Uterus (tissue), 4 donors: Measurements from ENCODE around the gene ACTL10. TPM values are rescaled to one million over a fixed set of nuclear protein-coding genes. Genes with fewer than 3 reads are reported as not detected.

Experiments
- DNase-seq, 2 donors: peaks; one replicate each; pipeline ENCODE4 v3.0.0-alpha.2; 2019 to 2020
- H3K27ac ChIP-seq, 2 donors: fragments of 200-600 bp; sonication (generic); 1 replicate in 1 of 2; 2 replicates in 1 of 2; pipeline ENCODE4 v1.5.1; 2016 to 2018
- H3K27me3 ChIP-seq, 2 donors: fragments of 200-600 bp; sonication (generic); one replicate each; pipeline ENCODE4 v1.5.1; 2018 to 2019; ENCODE audit warnings: control low read depth in 1 of 2
- H3K36me3 ChIP-seq, 2 donors: fragments of 200-600 bp; sonication (generic); one replicate each; pipeline ENCODE4 v1.5.1; 2019; ENCODE audit warnings: control low read depth in 1 of 2
- H3K4me1 ChIP-seq, 2 donors: fragments of 200-600 bp; sonication (generic); one replicate each; pipeline ENCODE4 v1.5.1; 2018 to 2019; ENCODE audit warnings: control low read depth in 1 of 2
- H3K4me3 ChIP-seq, 2 donors: fragments of 200-600 bp; sonication (generic); 1 replicate in 1 of 2; 2 replicates in 1 of 2; pipeline ENCODE4 v1.5.1; 2018 to 2019; ENCODE audit warnings: mild to moderate bottlenecking in 1 of 2
- H3K9me3 ChIP-seq, 2 donors: fragments of 200-600 bp; sonication (generic); one replicate each; pipeline ENCODE4 v1.5.1; 2019; ENCODE audit warnings: control low read depth in 1 of 2
- POLR2A ChIP-seq, 2 donors: fragments of 450-650 bp; IDR thresholded peaks; one replicate each; pipeline ENCODE4 v1.6.1; 2016; ENCODE audit warnings: antibody characterized with exemption in 2 of 2, mild to moderate bottlenecking in 1 of 2, moderate library complexity in 1 of 2
- intact Hi-C: fragments of 100-400 bp; cut with DNase I; formaldehyde crosslinking; loops from one replicate; pipeline ENCODE4 v1.15.1; 2023; ENCODE audit warnings: low total_unique reads
- total RNA-seq, 4 donors: library from RNA; depleted of rRNA in 3 of 4; stranded (reverse); fragments of >200 nt in 3 of 4; gene quantifications; one replicate each; pipeline versions ENCODE4 v1.1.0 to v1.2.4, GENCODE V29; 2014 to 2023
- TF ChIP-seq, protein P1 (sequence below), 4 experiments: fragments of 200-600 bp in 2 of 4; fragments of 450-650 bp in 2 of 4; sonication (generic) in 2 of 4; IDR thresholded peaks; one replicate each; pipeline ENCODE4 v1.5.1; 2016 to 2019; ENCODE audit warnings: antibody characterized with exemption in 4 of 4, mild to moderate bottlenecking in 2 of 4, moderate library complexity in 1 of 4
- donor health status: DM: yes; HTN: yes; CAD: no.

The ACTL10 gene
- total RNA-seq, 4 donors from 2014 or later, result 1.4 to 4.4 (median 1.9) TPM; not detected in 1

DNA sequence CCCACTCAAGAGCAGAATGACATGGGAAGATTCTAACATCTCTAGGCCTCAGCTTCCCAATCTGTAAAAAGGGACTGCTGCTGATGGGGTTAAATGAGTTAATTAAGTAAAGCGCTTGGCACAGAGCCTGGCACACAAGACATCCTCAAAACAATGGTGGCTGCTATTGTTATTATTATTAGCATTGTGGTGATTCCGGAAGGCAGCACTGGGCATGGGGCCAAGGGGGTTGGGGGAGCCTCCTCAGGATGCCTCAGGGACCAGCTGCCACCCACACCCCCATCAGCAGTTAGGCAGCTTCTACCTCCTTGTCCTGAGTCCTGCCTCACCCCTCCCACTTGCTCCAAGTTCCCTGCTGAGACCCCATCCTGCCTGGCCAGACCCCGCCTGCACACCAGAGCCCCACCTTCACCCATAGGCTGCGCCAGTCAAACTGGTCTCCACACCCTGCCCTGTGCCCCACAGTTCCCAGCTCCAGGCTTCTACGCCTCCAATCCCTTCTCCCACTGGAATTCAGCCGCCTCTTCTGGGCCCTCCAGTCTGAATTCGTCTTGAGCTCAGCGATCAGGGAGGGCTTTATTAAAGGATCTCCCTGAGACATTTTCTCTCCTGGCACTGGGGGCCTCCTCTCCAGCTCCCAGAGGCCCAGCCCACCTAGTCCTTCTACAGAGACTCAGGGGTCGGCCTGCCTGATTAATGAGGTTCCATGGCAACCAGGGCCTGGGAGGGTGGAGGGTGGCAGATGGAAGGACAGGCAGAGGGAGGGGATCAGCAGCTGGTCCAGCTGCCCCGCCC is 18.0 kb downstream of the ACTL10 start:
- Histone ChIP-seq H3K36me3 (no peaks in the 10 kb centered on the region), H3K4me3 (no peak overlapping the region), H3K27ac (no peak overlapping the region), H3K4me1 (peaks cover 0 to 8% of the 10 kb centered on the region in 2 donors), H3K27me3 (no peaks in the 10 kb centered on the region), H3K9me3 (no peaks in the 10 kb centered on the region)
- no peak for TF ChIP-seq POLR2A (IDR thresholded peaks at IDR 0.05)
- TF ChIP-seq, protein P1, sequence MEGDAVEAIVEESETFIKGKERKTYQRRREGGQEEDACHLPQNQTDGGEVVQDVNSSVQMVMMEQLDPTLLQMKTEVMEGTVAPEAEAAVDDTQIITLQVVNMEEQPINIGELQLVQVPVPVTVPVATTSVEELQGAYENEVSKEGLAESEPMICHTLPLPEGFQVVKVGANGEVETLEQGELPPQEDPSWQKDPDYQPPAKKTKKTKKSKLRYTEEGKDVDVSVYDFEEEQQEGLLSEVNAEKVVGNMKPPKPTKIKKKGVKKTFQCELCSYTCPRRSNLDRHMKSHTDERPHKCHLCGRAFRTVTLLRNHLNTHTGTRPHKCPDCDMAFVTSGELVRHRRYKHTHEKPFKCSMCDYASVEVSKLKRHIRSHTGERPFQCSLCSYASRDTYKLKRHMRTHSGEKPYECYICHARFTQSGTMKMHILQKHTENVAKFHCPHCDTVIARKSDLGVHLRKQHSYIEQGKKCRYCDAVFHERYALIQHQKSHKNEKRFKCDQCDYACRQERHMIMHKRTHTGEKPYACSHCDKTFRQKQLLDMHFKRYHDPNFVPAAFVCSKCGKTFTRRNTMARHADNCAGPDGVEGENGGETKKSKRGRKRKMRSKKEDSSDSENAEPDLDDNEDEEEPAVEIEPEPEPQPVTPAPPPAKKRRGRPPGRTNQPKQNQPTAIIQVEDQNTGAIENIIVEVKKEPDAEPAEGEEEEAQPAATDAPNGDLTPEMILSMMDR (IDR thresholded peaks at IDR 0.05), result no peak
- intact Hi-C loops, result no loop called here
- peak in 1 of 2 donors; percentile 25 for DNase-seq

DNA sequence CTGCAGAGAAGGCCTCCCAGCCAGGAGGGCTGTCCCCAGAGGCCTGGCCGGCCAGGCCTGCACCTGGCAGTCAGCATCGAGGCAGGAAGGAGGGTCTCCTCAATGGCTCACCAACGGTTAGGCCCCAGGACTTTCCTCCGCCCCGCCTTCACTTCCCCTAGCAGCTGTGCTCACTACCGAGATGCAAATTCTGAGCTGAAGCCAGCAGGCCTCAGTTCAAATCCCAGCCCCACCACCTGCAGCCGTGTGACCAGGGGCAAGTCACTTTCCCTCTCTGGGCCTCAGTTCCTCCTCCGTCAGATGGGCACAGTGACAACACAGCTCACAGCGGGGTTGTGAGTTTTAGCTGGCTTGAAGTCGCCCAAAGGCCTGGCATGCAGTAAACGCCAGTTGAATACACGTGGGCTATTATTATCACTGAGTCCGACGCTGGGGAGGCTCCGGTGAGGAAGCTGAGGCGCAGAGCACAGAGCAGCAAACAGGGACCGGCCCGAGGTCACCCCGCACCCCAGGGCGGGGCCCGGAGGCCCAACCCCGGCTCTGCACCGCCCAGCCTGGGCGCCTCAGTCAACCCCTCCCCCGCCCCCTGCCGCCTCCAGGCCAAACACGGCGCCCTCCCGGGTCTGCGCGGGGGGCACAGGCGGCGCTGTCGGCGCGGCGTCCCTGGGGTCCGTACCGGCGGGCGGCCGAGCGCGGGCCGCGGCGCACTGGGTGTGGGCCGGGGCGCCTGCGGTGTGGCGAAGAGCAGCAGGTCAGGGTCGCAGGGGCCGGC is 18.8 kb downstream of the ACTL10 start:
- no peaks in the 10 kb centered on the region for H3K9me3 ChIP-seq
- DNase-seq, result peak in 1 of 2 donors; percentile 16
- H3K4me1 ChIP-seq, result peaks cover 0 to 8% of the 10 kb centered on the region in 2 donors
- no peaks in the 10 kb centered on the region for H3K27me3 ChIP-seq
- H3K36me3 ChIP-seq, result no peaks in the 10 kb centered on the region
- TF ChIP-seq POLR2A (IDR thresholded peaks at IDR 0.05), result no peak
- TF ChIP-seq, protein P1 (IDR thresholded peaks at IDR 0.05), result no peak
- no peak overlapping the region for H3K27ac ChIP-seq
- intact Hi-C loops, result no loop called here
- H3K4me3 ChIP-seq, result peak overlapping the region; percentile 13 to 34

DNA sequence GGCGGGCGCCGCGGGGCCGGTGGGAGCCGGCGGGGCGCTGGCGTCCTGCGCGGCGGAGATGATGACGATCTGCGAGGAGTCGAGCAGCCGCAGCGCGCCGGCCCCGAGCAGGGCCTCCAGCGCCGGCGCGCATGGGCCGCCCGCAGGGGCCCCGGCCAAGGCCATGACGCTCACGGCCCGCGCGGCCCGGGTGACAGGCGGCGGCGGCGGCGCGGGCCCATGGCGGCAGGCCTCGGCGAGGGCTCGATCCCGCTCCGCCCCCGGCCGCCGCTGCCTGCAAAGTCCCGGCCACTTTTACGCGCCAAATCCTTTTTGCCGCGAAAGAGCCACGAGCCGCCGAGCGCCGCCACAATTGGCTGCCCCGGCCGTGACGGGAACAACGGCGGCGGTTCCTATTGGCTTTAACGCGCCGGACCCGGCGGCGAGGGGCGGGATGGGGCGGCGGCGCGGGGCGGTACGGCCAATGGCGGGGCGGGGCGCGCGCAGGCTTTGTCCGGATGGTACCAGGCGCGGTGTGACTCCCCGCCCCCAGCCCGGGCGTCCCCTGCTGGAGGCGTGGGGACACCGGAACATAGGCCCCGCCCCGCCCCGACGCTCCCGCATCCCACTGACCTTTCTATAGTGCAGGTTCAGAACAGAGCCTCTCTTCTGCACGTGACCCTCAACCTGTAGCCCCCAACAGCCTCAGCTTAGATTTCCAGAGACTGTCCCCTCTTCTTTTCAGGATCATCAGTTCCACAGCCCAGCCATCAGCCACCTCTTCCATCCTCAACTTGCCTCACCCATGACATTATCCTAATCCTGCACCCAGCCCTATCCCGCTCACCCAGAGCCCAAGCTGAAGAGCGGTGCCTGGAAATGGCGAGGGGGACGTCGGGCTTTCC is 19.6 kb downstream of the ACTL10 start, which contains the start of gene E2F1:
E2F1 (minus strand) TSS at position 286 of the 884 bp plus-strand sequence; CDS start at position 165, 121 bp downstream.
- Histone ChIP-seq H3K4me3 (peak within 1 kb of the TSS; percentile 13 to 34), H3K27me3 (no peaks in the 10 kb centered on the region), H3K36me3 (no peaks in the 10 kb centered on the region), H3K27ac (peak within 1 kb of the TSS; percentile 42 to 71), H3K9me3 (no peaks in the 10 kb centered on the region), H3K4me1 (peaks cover 0 to 8% of the 10 kb centered on the region in 2 donors)
- DNase-seq, result peak; percentile 92 to 96
- intact Hi-C loops, result no loop called here
- TF ChIP-seq, protein P1 (IDR thresholded peaks at IDR 0.05), result peak; percentile 50 to 67 (median 60)
- TF ChIP-seq POLR2A (IDR thresholded peaks at IDR 0.05), result no peak

DNA sequence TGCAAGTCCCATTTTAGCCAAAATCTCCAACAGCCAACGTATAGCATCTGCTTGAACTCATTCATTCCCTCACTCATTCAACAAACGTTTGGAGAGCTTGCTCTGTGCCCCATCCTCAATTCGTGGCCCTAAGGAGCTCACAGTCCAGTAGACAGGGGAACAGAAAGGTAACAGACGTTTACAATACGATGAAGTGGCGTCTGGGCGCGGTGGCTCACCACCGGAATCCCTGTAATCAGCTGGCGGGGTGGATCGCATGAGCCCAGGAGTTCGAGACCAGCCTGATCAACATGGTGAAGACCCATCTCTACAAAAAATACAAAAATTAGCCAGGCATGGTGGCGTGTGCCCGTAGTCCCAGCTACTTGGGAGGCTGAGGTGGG is 20.2 kb downstream of the ACTL10 start:
- Histone ChIP-seq H3K9me3 (no peaks in the 10 kb centered on the region), H3K36me3 (no peaks in the 10 kb centered on the region), H3K4me1 (peaks cover 0 to 8% of the 10 kb centered on the region in 2 donors), H3K27me3 (no peaks in the 10 kb centered on the region), H3K4me3 (peak overlapping the region in 1 of 2 donors; percentile 34), H3K27ac (peak overlapping the region; percentile 42 to 71)
- DNase-seq, result no peak
- no peak for TF ChIP-seq POLR2A (IDR thresholded peaks at IDR 0.05)
- TF ChIP-seq, protein P1 (IDR thresholded peaks at IDR 0.05), result no peak
- intact Hi-C loops, result no loop called here
